Activated CD4-positive, alpha-beta T cell treated with anti-CD3 and anti-CD28 coated beads, Interleukin-2, amount 10 ng/mL, durations not matched to agents 24 days and 14 days (primary cell): ENCODE results near the gene JOSD1. TPM values are rescaled to one million over a fixed set of nuclear protein-coding genes. Genes with fewer than 3 reads are reported as not detected.
A peak's percentile ranks its signal among the peaks of the same experiment; 100 is the strongest.
"Not testable (repeated sequence)": the region's sequence is repeated elsewhere in the genome, so short reads cannot be mapped to it uniquely, and the experiment has no call there.

Source experiments
- DNase-seq: peaks from one replicate; pipeline ENCODE4 v3.0.0; 2022
- H3K27ac Mint-ChIP-seq: one replicate; pipeline ENCODE4 v1.8.0; 2022; ENCODE audit warnings: mild to moderate bottlenecking, mixed read lengths
- H3K27me3 Mint-ChIP-seq: one replicate; pipeline ENCODE4 v1.8.0; 2022; ENCODE audit warnings: mixed read lengths
- H3K36me3 Mint-ChIP-seq: one replicate; pipeline ENCODE4 v1.8.0; 2022; ENCODE audit warnings: low read depth, mild to moderate bottlenecking, mixed read lengths
- H3K4me1 Mint-ChIP-seq: one replicate; pipeline ENCODE4 v1.8.0; 2021; ENCODE audit warnings: mixed read lengths
- H3K4me3 Mint-ChIP-seq: one replicate; pipeline ENCODE4 v1.8.0; 2022; ENCODE audit warnings: mild to moderate bottlenecking, moderate library complexity, mixed read lengths
- H3K9me3 Mint-ChIP-seq: one replicate; pipeline ENCODE4 v1.8.0; 2021; ENCODE audit warnings: mixed read lengths
- intact Hi-C: fragments of 100-400 bp; cut with micrococcal nuclease; formaldehyde crosslinking; loops from one replicate; pipeline ENCODE4 v1.15.1; 2023
- total RNA-seq: library from RNA; stranded (reverse); gene quantifications from 2 replicates; pipeline ENCODE4 v1.2.3, GENCODE V29; 2022

JOSD1 gene
- total RNA-seq, 1 donor from 2014 or later: 90.4 TPM

DNA sequence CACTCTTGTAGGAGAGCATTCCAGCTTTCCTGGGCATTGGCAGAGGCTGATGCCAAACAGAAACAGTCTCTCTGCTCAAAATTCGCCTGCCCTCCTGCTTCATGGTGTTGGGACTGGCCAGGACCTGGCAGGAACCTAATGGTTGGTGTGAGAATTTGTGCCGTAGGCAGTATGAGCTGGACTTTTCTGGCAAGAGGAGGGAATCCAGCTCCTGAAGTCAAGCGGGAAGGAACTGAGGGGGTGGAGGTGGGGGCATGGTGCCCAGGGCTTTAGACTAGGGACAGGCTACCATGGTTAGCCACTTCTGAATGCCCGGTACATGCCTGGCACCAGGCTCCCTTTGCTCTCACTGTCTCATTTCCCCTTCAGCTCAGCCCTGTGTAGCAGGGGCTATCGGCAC, 25.9 kb downstream of the JOSD1 start:
- Mint-ChIP-seq H3K36me3 (peaks cover 14% of the 10 kb centered on the region), H3K4me1 (no peaks in the 10 kb centered on the region), H3K4me3 (no peak overlapping the region), H3K27me3 (no peaks in the 10 kb centered on the region), H3K9me3 (no peaks in the 10 kb centered on the region), H3K27ac (no peak overlapping the region)
- intact Hi-C loops: no loop called here
- no peak for DNase-seq

DNA sequence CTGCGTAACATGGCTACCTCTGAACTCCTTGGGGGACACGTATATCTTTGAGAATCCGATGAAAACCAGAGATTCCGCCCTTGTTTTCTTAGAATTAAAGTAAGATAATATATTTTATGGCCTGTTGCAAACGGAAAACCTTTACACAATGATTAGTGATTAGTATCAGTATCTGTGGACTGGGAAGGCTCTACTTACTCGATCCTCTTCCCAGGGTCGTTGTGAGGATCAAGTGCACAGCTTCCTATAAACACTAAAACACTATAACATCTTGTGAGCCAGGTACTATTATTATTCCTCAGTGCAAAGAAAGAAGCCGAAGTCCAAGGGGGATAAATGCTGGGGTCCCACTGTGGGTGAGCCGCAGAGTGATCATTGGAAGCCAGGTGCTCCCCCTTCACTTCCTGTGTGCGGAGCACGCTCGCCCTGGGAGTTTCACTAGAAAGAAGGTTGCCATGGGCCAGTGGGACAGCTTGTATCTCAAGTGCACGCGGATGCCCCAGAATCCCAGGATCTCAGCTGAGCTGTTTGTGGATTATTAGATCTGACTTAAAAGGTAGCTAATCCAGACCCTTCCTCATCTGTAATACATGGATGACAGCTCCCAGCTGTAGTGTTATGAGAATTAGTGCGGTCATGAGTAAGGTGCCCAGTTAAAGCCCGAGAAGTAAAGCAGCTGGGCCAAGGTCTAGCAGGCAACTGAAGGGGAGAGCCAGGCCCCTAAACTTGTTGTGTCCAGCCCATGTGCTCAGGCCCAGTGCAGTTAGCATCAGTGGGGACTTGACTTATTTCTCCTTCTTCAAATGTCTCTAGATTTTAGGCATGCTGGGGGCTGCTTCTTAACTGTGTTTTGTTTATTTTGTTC, 43.5 kb downstream of the JOSD1 start:
- no peaks in the 10 kb centered on the region for H3K36me3 Mint-ChIP-seq
- peak overlapping the region; percentile 97 for H3K27ac Mint-ChIP-seq
- H3K9me3 Mint-ChIP-seq: no peaks in the 10 kb centered on the region
- no peaks in the 10 kb centered on the region for H3K27me3 Mint-ChIP-seq
- intact Hi-C loops: no loop called here
- DNase-seq: peak; percentile 85
- H3K4me3 Mint-ChIP-seq: peak overlapping the region; percentile 93
- H3K4me1 Mint-ChIP-seq: peaks cover 11% of the 10 kb centered on the region

DNA sequence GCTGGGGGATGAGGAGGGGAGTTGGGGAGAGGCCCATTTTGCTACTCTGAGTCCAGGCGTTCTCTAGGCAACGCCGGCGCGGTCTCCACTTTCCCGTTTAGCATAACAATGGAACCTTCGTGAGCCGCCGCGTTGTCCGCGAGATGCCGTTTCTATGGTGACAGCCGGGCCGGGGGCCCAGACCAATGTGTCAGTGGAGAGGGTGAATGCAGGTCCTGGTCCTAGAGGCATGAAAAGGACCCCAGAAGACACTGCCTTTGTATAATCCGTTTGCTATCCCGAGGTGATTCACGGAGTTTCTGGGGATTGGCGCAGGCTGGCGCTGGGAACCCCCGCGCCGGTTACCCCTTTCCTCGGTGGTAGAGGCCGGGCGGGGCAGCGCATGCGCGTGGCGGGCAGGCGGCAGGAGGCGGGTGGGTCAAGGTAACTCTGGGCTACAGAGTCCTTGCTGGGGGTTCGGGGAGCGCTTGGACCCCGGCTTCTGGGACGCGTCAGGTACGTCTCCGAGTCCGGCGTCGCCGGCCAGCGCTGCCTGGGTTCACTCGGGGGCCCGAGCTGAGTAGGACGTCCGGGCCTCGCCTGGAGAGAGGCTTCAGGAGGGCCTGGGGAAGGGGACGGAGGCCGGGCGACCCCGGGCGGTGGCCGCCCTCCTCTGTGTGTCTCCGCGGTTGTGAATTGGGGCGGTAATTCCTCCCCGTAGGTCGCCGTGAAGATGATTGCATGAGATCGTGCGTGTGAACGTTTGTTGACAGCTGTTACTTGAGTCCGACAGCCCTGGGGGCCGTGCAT, 44.3 kb downstream of the JOSD1 start, which contains the start of the genes CBY1 and FAM227A:
Gene CBY1, plus strand, starts transcription at position 383 of the 789 bp plus-strand sequence. CDS start 11,417 bp downstream, outside the sequence.
Gene FAM227A, minus strand, starts transcription at position 137 of the 789 bp plus-strand sequence. CDS start 6,224 bp downstream, outside the sequence.
- intact Hi-C loops: loop anchor here (1.0 kb wide), 2 partner anchors 25 to 150 kb away; partner anchors contain the start of genes DDX17 and TOMM22
- Mint-ChIP-seq H3K27ac (peak within 1 kb of the TSS; percentile 97), H3K4me3 (peak within 1 kb of the TSS; percentile 93), H3K27me3 (no peaks in the 10 kb centered on the region), H3K9me3 (no peaks in the 10 kb centered on the region), H3K36me3 (no peaks in the 10 kb centered on the region), H3K4me1 (peaks cover 11% of the 10 kb centered on the region)
- peak; percentile 96 for DNase-seq

DNA sequence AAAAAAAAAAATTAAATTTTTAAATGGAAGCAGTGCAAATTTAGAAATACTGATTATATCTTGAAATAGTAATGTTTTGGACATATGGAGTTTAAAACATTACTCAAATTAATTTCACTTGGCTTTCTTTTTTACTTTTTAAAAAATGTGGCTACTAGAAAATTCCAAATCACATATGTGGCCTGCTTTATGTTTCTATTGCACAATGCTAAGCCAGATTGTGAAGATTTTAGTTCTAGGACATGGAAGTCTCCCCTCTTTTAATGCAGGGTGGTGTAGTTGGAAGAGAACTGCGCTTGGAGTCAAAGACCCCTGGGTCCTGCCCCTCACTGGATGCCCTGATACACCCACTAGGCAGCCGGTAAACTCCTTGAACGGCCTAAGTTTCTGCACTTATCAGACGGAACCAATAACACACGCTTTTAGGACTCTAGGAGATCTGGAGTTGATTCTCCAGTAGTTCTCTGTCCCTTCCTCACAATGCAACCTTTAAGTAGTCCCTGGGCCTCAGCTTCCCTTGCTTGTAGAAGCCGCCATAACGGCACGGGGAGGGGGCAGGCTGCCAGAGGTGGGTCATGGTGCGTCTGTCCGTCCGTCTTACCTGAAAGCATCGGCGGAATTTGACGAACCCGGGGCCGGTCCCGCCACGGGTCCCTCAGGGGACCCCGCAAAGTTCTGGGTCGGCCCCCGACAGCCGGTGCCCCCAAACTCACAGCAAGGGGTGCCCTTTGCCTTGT, 45.1 kb downstream of the JOSD1 start:
- H3K4me3 Mint-ChIP-seq: peak overlapping the region; percentile 93
- peaks cover 11% of the 10 kb centered on the region for H3K4me1 Mint-ChIP-seq
- no peaks in the 10 kb centered on the region for H3K36me3 Mint-ChIP-seq
- no peak for DNase-seq
- H3K9me3 Mint-ChIP-seq: no peaks in the 10 kb centered on the region
- intact Hi-C loops: loop anchor here (1.0 kb wide), 2 partner anchors 26 to 149 kb away; partner anchors contain the start of genes DDX17 and TOMM22
- H3K27ac Mint-ChIP-seq: peak overlapping the region; percentile 97
- H3K27me3 Mint-ChIP-seq: peaks cover 4% of the 10 kb centered on the region

DNA sequence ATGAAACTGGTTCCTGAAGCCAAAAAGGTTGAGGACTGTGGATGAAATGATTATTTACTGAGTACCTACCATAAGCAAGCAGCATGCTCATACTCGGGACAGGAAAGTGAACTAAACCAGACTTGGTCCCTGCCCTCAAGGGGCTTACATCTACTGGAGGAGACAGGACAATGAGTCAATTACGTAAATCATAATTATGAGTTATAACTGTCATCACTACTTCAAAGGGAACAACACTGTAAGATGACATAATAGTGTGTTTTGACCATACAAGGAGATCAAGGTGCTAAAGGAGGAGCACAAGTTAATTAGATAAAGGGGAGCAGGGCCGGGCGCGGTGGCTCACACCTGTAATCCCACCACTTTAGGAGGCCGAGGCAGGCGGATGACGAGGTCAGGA, 47.0 kb downstream of the JOSD1 start:
- H3K4me1 Mint-ChIP-seq: peaks cover 11% of the 10 kb centered on the region
- H3K27ac Mint-ChIP-seq: no peak overlapping the region
- H3K9me3 Mint-ChIP-seq: no peaks in the 10 kb centered on the region
- H3K36me3 Mint-ChIP-seq: no peaks in the 10 kb centered on the region
- no peak overlapping the region for H3K4me3 Mint-ChIP-seq
- no peak for DNase-seq
- intact Hi-C loops: no loop called here
- peaks cover 12% of the 10 kb centered on the region for H3K27me3 Mint-ChIP-seq

DNA sequence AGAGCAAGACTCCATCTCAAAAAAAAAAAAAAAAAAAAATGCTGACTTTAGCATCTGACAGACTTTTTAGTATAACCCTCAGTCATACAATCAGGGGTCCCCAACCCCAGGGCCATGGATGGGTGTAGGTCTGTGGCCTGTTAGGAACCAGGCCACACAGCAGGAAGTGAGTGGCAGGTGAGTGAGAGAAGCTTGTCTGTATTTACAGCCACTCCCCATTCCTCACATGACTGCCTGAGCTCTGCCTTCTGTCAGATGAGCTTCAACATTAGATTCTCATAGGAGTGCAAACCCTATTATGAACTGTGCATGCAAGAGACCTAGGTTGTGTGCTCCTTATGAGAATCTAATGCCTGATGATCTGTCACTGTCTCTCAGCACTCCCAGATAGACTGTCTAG, 47.9 kb downstream of the JOSD1 start:
- peak; percentile 63 for DNase-seq
- intact Hi-C loops: no loop called here
- peaks cover 13% of the 10 kb centered on the region for H3K27me3 Mint-ChIP-seq
- H3K36me3 Mint-ChIP-seq: no peaks in the 10 kb centered on the region
- H3K27ac Mint-ChIP-seq: no peak overlapping the region
- H3K4me1 Mint-ChIP-seq: peaks cover 10% of the 10 kb centered on the region
- no peak overlapping the region for H3K4me3 Mint-ChIP-seq
- no peaks in the 10 kb centered on the region for H3K9me3 Mint-ChIP-seq

DNA sequence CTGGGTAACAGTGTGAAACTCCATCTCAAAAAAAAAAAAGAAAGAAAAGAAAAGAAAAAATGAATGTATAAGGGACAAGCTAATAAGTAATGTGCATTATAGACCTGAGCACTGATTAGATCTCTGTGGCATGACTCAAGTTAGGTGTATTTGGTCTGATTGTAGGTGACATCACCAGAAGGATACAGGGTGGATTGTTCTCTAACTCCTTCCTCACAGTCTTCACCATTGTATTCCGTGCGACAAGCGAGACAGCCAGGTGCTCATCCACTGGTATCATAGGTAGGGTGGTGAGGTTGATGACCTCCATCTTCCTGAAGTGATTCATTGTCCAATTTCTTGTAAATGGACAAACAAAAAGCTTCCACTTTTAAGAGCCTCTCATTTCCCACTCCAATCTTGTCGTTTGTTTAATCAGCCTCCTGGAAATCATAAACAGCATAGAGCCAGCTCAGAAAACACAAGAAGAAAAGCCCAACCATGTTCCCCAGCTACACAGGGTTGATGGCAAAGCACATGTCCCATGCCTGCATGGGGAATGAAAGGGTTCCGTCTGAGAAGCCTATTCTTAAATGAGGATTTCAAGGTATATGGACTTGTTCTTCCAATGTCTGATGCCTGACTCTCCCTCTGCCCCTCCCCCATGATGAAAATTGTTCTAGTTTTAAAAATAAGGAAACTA, 50.8 kb downstream of the JOSD1 start:
- no peaks in the 10 kb centered on the region for H3K9me3 Mint-ChIP-seq
- H3K4me1 Mint-ChIP-seq: no peaks in the 10 kb centered on the region
- H3K27me3 Mint-ChIP-seq: peaks cover 13% of the 10 kb centered on the region
- H3K27ac Mint-ChIP-seq: no peak overlapping the region
- no peak for DNase-seq
- no peak overlapping the region for H3K4me3 Mint-ChIP-seq
- no peaks in the 10 kb centered on the region for H3K36me3 Mint-ChIP-seq
- intact Hi-C loops: no loop called here

DNA sequence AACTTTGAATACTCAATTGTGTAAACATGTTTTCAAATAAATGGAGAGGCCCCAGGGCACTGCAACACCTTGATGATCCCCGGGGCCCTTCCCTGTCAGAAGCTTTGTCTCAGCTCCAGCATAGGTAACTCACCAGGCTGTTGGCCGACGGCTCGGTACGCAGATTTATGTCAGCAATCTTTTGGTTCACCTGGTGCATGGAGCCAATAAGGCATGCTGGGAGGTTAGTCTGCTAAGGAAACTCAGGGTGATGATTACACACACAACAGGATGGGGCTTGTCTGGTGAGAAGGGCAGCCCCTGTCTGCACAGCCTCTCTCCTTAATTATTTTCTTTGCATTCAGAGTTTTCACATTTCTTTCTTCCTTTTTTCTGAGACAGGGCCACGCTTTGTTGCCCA, 55.3 kb downstream of the JOSD1 start:
- Mint-ChIP-seq H3K27ac (no peak overlapping the region), H3K27me3 (peaks cover 18% of the 10 kb centered on the region), H3K4me1 (no peaks in the 10 kb centered on the region), H3K36me3 (no peaks in the 10 kb centered on the region), H3K4me3 (no peak overlapping the region), H3K9me3 (no peaks in the 10 kb centered on the region)
- intact Hi-C loops: no loop called here
- DNase-seq: no peak

DNA sequence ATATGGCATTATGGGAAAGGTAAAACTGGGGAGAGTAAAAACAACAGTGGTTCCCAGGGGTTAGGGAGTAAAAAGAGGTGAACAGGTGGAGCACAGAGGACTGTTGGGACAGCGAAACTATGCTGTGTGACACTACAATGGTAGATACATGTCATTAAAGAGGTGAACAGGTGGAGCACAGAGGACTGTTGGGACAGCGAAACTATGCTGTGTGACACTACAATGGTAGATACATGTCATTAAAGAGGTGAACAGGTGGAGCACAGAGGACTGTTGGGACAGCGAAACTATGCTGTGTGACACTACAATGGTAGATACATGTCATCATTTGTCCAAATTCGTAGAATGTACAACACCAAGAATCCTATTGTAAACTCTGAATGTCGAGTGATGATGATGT, 56.5 kb downstream of the JOSD1 start:
- H3K4me1 Mint-ChIP-seq, H3K36me3 Mint-ChIP-seq, H3K4me3 Mint-ChIP-seq, DNase-seq, H3K27ac Mint-ChIP-seq, intact Hi-C loops, H3K9me3 Mint-ChIP-seq: not testable (repeated sequence)
- peaks cover 17% of the 10 kb centered on the region for H3K27me3 Mint-ChIP-seq

DNA sequence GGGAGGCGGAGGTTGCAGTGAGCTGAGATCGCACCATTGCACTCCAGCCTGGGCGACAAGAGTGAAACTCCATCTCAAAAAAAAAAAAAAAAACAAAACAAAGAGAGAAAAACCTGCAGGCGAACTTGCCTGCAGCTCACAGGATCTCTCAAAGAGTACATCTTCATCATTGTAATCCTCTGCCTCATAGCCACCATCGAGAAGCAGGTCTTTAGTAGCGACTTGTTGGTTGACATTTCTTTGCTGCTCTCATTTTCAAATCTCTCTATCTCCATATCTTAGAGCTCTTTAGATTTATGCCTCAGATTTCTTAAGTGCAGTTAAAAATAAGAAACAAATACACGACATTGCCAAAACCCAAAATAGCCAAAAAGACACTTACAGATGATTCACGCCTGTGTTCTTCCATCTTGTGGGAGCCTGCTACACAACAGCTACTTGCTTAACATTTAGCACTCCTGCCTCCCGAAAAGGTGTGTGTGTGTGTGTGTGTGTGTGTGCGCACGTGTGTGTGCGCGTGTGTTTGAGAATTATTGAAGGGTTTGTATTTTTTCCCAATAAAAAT, 59.2 kb downstream of the JOSD1 start:
- no peaks in the 10 kb centered on the region for H3K4me1 Mint-ChIP-seq
- intact Hi-C loops: no loop called here
- peaks cover 12% of the 10 kb centered on the region for H3K27me3 Mint-ChIP-seq
- no peaks in the 10 kb centered on the region for H3K36me3 Mint-ChIP-seq
- H3K27ac Mint-ChIP-seq: no peak overlapping the region
- no peak for DNase-seq
- H3K4me3 Mint-ChIP-seq: no peak overlapping the region
- no peaks in the 10 kb centered on the region for H3K9me3 Mint-ChIP-seq

DNA sequence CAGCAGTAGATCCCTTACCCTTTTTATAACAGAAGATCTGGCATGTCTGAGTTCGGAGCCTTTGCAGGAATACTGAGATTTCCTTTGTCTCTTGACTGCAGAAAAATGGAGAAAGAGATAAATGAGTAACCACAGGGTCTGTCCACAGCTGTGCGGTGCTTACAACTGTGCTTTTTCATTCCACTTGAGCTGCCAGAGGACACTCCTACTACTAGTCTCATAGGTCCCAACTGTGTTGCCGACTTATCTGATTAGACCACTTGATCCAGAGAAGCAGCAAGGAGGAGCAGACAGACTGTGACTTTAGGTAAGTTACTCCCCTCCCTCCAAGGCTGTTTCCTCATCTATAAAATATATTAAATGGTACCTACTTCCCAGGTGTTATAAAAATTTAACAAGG, 62.0 kb downstream of the JOSD1 start:
- intact Hi-C loops: no loop called here

DNA sequence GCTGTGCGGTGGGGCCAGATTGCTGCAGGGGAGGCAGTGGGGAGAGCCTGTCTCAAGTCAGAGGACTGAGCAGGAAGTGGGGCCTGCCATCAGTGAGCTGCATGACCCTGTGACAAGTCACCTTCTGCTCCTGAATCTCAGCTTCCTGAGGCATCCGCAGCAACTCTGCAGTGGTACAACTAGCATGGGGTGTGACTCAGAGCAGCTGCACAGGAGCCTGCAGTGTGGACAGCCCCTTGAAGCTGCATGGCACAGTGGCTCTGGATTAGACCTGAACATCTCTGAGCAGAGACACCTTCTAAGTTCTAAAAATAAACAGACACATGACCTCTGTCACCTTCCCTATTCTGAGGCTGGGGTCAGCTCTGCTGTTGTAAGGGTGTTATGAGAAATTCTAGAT, 62.5 kb downstream of the JOSD1 start:
- Mint-ChIP-seq H3K4me1 (no peaks in the 10 kb centered on the region), H3K36me3 (no peaks in the 10 kb centered on the region), H3K27me3 (peaks cover 12% of the 10 kb centered on the region), H3K4me3 (no peak overlapping the region), H3K27ac (no peak overlapping the region), H3K9me3 (no peaks in the 10 kb centered on the region)
- no peak for DNase-seq
- intact Hi-C loops: no loop called here

More for the DNA sequence above, 62.0 kb downstream of the JOSD1 start:
- DNase-seq: no peak
- Mint-ChIP-seq H3K4me1 (no peaks in the 10 kb centered on the region), H3K27me3 (peaks cover 12% of the 10 kb centered on the region), H3K4me3 (no peak overlapping the region), H3K36me3 (no peaks in the 10 kb centered on the region), H3K9me3 (no peaks in the 10 kb centered on the region), H3K27ac (no peak overlapping the region)
